PC-3 (cell line): ENCODE data around the gene ATF6B.

Experiments used
- EZH2 ChIP-seq: fragments of 300-600 bp; sonication (generic); IDR thresholded peaks from one replicate; pipeline ENCODE4 v1.6.1; 2017; ENCODE audit warnings: antibody characterized with exemption, mild to moderate bottlenecking, low read length; ENCODE audit not compliant: unreplicated experiment
- EZH2phosphoT487 ChIP-seq: fragments of 300-600 bp; sonication (generic); IDR thresholded peaks from 2 replicates; pipeline ENCODE4 v1.6.1; 2018; ENCODE audit warnings: mild to moderate bottlenecking, antibody characterized with exemption, low read length, borderline replicate concordance
- TF ChIP-seq, protein P1 (sequence below): fragments of 300-600 bp; sonication (generic); conservative IDR thresholded peaks from 2 replicates; pipeline ENCODE4 v1.5.1; 2017; ENCODE audit warnings: antibody characterized with exemption, low read depth, mild to moderate bottlenecking, low read length

DNA sequence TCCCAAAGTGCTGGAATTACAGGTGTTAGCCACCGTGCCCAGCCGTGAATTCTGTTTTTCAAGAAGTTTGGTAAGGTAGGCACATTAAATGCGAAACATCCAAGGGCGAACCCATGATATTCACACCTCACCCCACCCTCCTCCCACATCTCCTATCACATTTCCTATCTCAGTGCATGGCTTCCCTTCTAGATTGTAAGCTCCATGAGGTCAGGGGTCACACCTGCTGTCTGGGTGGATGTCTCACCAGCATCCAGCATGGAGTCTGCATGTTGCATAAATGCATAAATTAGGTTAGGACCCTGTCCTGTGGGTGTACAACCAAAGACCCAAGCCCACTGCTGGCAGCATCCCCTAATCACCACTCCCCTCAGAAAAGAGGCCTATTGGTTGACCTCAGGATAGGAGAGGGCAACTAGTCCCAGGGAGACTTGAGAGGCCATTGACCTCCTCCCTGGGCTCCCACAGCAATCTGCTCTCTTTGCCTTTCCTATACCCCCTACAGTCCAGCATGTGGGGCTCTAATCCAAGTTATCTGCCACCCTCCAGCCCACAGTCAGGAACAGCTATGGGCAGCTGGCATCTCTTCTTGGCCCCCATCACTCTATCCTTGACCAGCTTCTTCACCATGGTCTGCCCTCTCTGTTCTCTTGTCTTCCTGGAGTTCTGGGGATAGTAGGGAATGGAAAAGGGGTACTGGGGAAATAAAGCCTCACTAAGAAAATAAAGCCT is 19.5 kb upstream of the ATF6B start:
- TF ChIP-seq, protein P1, sequence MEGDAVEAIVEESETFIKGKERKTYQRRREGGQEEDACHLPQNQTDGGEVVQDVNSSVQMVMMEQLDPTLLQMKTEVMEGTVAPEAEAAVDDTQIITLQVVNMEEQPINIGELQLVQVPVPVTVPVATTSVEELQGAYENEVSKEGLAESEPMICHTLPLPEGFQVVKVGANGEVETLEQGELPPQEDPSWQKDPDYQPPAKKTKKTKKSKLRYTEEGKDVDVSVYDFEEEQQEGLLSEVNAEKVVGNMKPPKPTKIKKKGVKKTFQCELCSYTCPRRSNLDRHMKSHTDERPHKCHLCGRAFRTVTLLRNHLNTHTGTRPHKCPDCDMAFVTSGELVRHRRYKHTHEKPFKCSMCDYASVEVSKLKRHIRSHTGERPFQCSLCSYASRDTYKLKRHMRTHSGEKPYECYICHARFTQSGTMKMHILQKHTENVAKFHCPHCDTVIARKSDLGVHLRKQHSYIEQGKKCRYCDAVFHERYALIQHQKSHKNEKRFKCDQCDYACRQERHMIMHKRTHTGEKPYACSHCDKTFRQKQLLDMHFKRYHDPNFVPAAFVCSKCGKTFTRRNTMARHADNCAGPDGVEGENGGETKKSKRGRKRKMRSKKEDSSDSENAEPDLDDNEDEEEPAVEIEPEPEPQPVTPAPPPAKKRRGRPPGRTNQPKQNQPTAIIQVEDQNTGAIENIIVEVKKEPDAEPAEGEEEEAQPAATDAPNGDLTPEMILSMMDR: no peak
- TF ChIP-seq EZH2: no peak
- TF ChIP-seq EZH2phosphoT487: no peak
